HepG2 (cell line): ENCODE data around the gene PRMT5. TPM values are rescaled to one million over a fixed set of nuclear protein-coding genes. Genes with fewer than 3 reads are reported as not detected.
A peak's percentile ranks its signal among the peaks of the same experiment; 100 is the strongest.

Experiments used
- CHCHD3 ChIP-seq: sonication (generic); formaldehyde crosslinking; IDR thresholded peaks from 2 replicates; pipeline ENCODE4 v1.8.0; 2022; ENCODE audit warnings: mild to moderate bottlenecking, missing genetic modification reagents, moderate library complexity
- FOXP1 ChIP-seq, 2 experiments: fragments of 450-650 bp in 1 of 2; IDR thresholded peaks; 2 replicates each; pipeline ENCODE4 v1.6.1; 2017 to 2018; ENCODE audit warnings: antibody characterized with exemption in 1 of 2
- HDAC1 ChIP-seq: sonication (generic); formaldehyde crosslinking; IDR thresholded peaks from 2 replicates; pipeline ENCODE4 v1.5.1; 2020; ENCODE audit warnings: mild to moderate bottlenecking, missing genetic modification reagents
- HNRNPUL1 ChIP-seq: fragments of 200-400 bp; formaldehyde crosslinking; IDR thresholded peaks from 2 replicates; pipeline ENCODE4 v1.6.1; 2017; ENCODE audit warnings: low read depth, mild to moderate bottlenecking, low read length, moderate library complexity
- JUND ChIP-seq: sonication (generic); formaldehyde crosslinking; IDR thresholded peaks from 2 replicates; pipeline ENCODE4 v1.8.0; 2022; ENCODE audit warnings: mild to moderate bottlenecking, missing genetic modification reagents
- NFATC3 ChIP-seq: sonication (generic); formaldehyde crosslinking; IDR thresholded peaks from 2 replicates; pipeline ENCODE4 v1.5.1; 2020; ENCODE audit warnings: mild to moderate bottlenecking, missing genetic modification reagents
- PRMT3 ChIP-seq: sonication (generic); formaldehyde crosslinking; IDR thresholded peaks from 2 replicates; pipeline ENCODE4 v1.8.1; 2022; ENCODE audit warnings: low read depth, mild to moderate bottlenecking, moderate library complexity, missing genetic modification reagents, borderline replicate concordance
- RFXANK ChIP-seq: IDR thresholded peaks from 2 replicates; pipeline ENCODE4 v1.6.1; 2016
- RNF2 ChIP-seq: fragments of 450-650 bp; conservative IDR thresholded peaks from 2 replicates; pipeline ENCODE4 v1.6.1; 2016; ENCODE audit warnings: low read depth
- SP4 ChIP-seq: sonication (generic); formaldehyde crosslinking; IDR thresholded peaks from 2 replicates; pipeline ENCODE4 v1.8.1; 2023; ENCODE audit warnings: mild to moderate bottlenecking, missing genetic modification reagents
- ZNF484 ChIP-seq: sonication (generic); formaldehyde crosslinking; IDR thresholded peaks from 2 replicates; pipeline ENCODE4 v1.5.1; 2020; ENCODE audit warnings: mild to moderate bottlenecking, low read depth, missing genetic modification reagents, borderline replicate concordance
- polyA plus RNA-seq, 8 experiments: library from polyadenylated mRNA; depleted of rRNA in 3 of 8; stranded (reverse) in 7 of 8; unstranded in 1 of 8; fragments of >200 nt; fragmentation: Illumina TruSeq in 4 of 8; extraction: Trizol in 4 of 8; gene quantifications; 2 replicates each; pipeline versions ENCODE4 v1.2.1 to v1.2.3, GENCODE V29; 2011 to 2016; ENCODE audit warnings: low read depth in 4 of 8, missing spikeins in 1 of 8, mixed read lengths in 1 of 8; ENCODE audit not compliant: insufficient read depth in 1 of 8
- total RNA-seq, 5 experiments: library from RNA; depleted of rRNA; stranded (reverse); fragments of >200 nt; fragmentation: Illumina TruSeq; extraction: Trizol; gene quantifications; 2 replicates each; pipeline ENCODE4 v1.2.3, GENCODE V29; 2016; ENCODE audit warnings: low read depth in 1 of 5
- TF ChIP-seq, protein P1 (sequence below): sonication (generic); formaldehyde crosslinking; IDR thresholded peaks from 2 replicates; pipeline ENCODE4 v1.4.0; 2020; ENCODE audit warnings: mild to moderate bottlenecking, missing genetic modification reagents
- TF ChIP-seq, protein P2 (sequence below): sonication (generic); formaldehyde crosslinking; IDR thresholded peaks from 2 replicates; pipeline ENCODE4 v1.4.0; 2020; ENCODE audit warnings: low read depth, mild to moderate bottlenecking, missing genetic modification reagents
- TF ChIP-seq, protein P3 (sequence below), 2 experiments: fragments of 450-650 bp in 1 of 2; sonication (generic) in 1 of 2; formaldehyde crosslinking in 1 of 2; IDR thresholded peaks; 2 replicates each; pipeline versions ENCODE4 v1.6.1 to v1.8.0; 2016 to 2022; ENCODE audit warnings: antibody characterized with exemption in 1 of 2, mild to moderate bottlenecking in 1 of 2, missing genetic modification reagents in 1 of 2

Gene PRMT5
- total and polyA plus RNA-seq, 2 of the 13 experiments (the other 11 are each of a cell fraction or from before 2014, with no cell fraction given) = 210 to 354 TPM

DNA sequence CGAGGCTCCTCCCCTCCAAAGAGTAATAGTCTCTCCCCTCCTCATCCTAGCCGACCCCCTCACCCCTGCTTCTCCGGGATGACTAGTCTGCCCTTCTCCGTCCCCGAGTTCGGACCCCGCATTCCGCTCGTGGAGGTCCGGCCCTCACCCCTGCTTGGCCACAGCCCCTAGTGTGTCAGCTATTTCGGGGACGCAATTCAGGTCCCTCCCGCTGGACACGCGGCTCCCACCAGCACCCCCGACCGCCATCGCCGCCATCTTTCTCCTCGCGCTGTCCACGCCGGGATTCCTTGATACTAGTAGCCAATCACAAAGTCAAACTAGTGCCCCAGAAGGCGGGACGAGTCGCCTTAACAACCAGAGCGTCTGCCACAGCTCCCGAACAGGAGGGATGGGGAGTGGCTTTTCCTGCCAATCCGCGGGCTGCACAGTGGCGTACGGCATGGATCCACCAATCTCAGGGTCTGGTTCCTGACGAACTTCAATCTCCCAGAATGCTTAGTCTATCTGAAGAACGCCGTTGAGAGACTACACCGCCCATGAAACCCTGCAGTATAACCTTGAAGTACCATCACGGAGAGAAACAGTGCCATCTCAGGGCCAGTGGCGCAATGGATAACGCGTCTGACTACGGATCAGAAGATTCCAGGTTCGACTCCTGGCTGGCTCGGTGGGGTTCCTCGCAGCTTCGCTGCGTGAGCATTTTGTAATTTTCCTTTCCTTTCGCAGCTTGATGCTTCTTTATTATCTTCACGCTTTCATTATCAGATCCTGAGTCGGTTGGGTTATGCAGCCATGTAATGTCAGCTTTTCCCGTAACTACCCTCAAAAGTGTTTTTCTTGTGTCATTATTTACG is at the start of gene PRMT5 (continued):
- TF ChIP-seq CHCHD3 (peak; percentile 99), HNRNPUL1 (no peak), FOXP1 (IDR thresholded peaks at IDR 0.05) (no peak), FOXP1 (CRISPR knock-in tag; IDR thresholded peaks at IDR 0.05) (peak; percentile 80), RFXANK (CRISPR knock-in tag) (peak; percentile 97), PRMT3 (CRISPR knock-in tag) (no peak), JUND (CRISPR knock-in tag) (peak; percentile 70; the same call in 1 of the 2 replicates), ZNF484 (peak; percentile 91; the same call in 1 of the 2 replicates), SP4 (CRISPR knock-in tag) (peak; percentile 97), HDAC1 (CRISPR knock-in tag) (peak; percentile 97), NFATC3 (CRISPR knock-in tag) (peak; percentile 87), RNF2 (peak; percentile 33; the same call in 1 of the 2 replicates)
- TF ChIP-seq, protein P1, sequence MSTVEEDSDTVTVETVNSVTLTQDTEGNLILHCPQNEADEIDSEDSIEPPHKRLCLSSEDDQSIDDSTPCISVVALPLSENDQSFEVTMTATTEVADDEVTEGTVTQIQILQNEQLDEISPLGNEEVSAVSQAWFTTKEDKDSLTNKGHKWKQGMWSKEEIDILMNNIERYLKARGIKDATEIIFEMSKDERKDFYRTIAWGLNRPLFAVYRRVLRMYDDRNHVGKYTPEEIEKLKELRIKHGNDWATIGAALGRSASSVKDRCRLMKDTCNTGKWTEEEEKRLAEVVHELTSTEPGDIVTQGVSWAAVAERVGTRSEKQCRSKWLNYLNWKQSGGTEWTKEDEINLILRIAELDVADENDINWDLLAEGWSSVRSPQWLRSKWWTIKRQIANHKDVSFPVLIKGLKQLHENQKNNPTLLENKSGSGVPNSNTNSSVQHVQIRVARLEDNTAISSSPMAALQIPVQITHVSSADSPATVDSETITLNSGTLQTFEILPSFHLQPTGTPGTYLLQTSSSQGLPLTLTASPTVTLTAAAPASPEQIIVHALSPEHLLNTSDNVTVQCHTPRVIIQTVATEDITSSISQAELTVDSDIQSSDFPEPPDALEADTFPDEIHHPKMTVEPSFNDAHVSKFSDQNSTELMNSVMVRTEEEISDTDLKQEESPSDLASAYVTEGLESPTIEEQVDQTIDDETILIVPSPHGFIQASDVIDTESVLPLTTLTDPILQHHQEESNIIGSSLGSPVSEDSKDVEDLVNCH (CRISPR knock-in tag) = no peak; the same call in 1 of the 2 replicates
- TF ChIP-seq, protein P2, sequence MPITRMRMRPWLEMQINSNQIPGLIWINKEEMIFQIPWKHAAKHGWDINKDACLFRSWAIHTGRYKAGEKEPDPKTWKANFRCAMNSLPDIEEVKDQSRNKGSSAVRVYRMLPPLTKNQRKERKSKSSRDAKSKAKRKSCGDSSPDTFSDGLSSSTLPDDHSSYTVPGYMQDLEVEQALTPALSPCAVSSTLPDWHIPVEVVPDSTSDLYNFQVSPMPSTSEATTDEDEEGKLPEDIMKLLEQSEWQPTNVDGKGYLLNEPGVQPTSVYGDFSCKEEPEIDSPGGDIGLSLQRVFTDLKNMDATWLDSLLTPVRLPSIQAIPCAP (CRISPR knock-in tag) = peak; percentile 89; the same call in 1 of the 2 replicates
- TF ChIP-seq, protein P3, sequence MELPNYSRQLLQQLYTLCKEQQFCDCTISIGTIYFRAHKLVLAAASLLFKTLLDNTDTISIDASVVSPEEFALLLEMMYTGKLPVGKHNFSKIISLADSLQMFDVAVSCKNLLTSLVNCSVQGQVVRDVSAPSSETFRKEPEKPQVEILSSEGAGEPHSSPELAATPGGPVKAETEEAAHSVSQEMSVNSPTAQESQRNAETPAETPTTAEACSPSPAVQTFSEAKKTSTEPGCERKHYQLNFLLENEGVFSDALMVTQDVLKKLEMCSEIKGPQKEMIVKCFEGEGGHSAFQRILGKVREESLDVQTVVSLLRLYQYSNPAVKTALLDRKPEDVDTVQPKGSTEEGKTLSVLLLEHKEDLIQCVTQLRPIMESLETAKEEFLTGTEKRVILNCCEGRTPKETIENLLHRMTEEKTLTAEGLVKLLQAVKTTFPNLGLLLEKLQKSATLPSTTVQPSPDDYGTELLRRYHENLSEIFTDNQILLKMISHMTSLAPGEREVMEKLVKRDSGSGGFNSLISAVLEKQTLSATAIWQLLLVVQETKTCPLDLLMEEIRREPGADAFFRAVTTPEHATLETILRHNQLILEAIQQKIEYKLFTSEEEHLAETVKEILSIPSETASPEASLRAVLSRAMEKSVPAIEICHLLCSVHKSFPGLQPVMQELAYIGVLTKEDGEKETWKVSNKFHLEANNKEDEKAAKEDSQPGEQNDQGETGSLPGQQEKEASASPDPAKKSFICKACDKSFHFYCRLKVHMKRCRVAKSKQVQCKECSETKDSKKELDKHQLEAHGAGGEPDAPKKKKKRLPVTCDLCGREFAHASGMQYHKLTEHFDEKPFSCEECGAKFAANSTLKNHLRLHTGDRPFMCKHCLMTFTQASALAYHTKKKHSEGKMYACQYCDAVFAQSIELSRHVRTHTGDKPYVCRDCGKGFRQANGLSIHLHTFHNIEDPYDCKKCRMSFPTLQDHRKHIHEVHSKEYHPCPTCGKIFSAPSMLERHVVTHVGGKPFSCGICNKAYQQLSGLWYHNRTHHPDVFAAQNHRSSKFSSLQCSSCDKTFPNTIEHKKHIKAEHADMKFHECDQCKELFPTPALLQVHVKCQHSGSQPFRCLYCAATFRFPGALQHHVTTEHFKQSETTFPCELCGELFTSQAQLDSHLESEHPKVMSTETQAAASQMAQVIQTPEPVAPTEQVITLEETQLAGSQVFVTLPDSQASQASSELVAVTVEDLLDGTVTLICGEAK (IDR thresholded peaks at IDR 0.05) = peak; percentile 36
- TF ChIP-seq, protein P3 (CRISPR knock-in tag; IDR thresholded peaks at IDR 0.05) = peak; percentile 78; the same call in 1 of the 2 replicates
